ENCODE measurements around the gene KRTAP22-2.

Gene KRTAP22-2

GRCh38 chr21:30590297-30590696, at the start of gene KRTAP22-2:
Gene KRTAP22-2 (minus strand): TSS chr21:30590397.
- no peak for DNase-seq (ENCODE audit: low read depth)

GRCh38 chr21:30638686-30639085, 48.5 kb upstream of the KRTAP22-2 start:
- no peak for DNase-seq (ENCODE audit: low read depth)

GRCh38 chr21:30634906-30635305, 44.7 kb upstream of the KRTAP22-2 start, which contains the start of gene KRTAP20-2:
Gene KRTAP20-2 (plus strand): TSS chr21:30635206. CDS start chr21:30635264, 58 bp downstream.
- DNase-seq (ENCODE audit: low read depth), result no peak

GRCh38 chr21:30629200-30629599, 39.0 kb upstream of the KRTAP22-2 start:
- no peak for DNase-seq (ENCODE audit: low read depth)

GRCh38 chr21:30628109-30628508, 37.9 kb upstream of the KRTAP22-2 start:
- no peak for DNase-seq (ENCODE audit: low read depth)

- DNase-seq (ENCODE audit: low read depth), result no peak
Observed at GRCh38 chr21:30625449-30626165, 35.4 kb upstream of the KRTAP22-2 start.

GRCh38 chr21:30623362-30623761, 33.2 kb upstream of the KRTAP22-2 start:
- no peak for DNase-seq (ENCODE audit: low read depth)

GRCh38 chr21:30620522-30620921, 30.3 kb upstream of the KRTAP22-2 start, which contains the start of gene KRTAP20-4:
Gene KRTAP20-4 (plus strand): TSS chr21:30620627.
- DNase-seq (ENCODE audit: low read depth), result no peak

GRCh38 chr21:30620080-30620479, 29.9 kb upstream of the KRTAP22-2 start:
- no peak for DNase-seq (ENCODE audit: low read depth)

- DNase-seq (ENCODE audit: low read depth), result no peak
Observed at GRCh38 chr21:30616125-30616524, 25.9 kb upstream of the KRTAP22-2 start, which contains the start of gene KRTAP20-1. Gene KRTAP20-1 (plus strand): TSS chr21:30616425. CDS start chr21:30616455, 30 bp downstream.

GRCh38 chr21:30615199-30615598, 25.0 kb upstream of the KRTAP22-2 start:
- no peak for DNase-seq (ENCODE audit: low read depth)

GRCh38 chr21:30613836-30614235, 23.6 kb upstream of the KRTAP22-2 start, which contains the start of gene KRTAP6-1:
Gene KRTAP6-1 (minus strand): TSS chr21:30613930. CDS start chr21:30613904, 26 bp downstream.
- no peak for DNase-seq (ENCODE audit: low read depth)

- no peak for DNase-seq (ENCODE audit: low read depth)
Observed at GRCh38 chr21:30612132-30612531, 21.9 kb upstream of the KRTAP22-2 start.

- no peak for DNase-seq (ENCODE audit: low read depth)
Observed at GRCh38 chr21:30605968-30606367, 15.8 kb upstream of the KRTAP22-2 start.

- DNase-seq (ENCODE audit: low read depth), result no peak
Observed at GRCh38 chr21:30600787-30601186, 10.6 kb upstream of the KRTAP22-2 start, which contains the start of gene KRTAP22-1. Gene KRTAP22-1 (plus strand): TSS chr21:30601087.

- DNase-seq (ENCODE audit: low read depth), result no peak
Observed at GRCh38 chr21:30598802-30599201, 8.6 kb upstream of the KRTAP22-2 start, which contains the start of gene KRTAP6-2. Gene KRTAP6-2 (minus strand): TSS chr21:30598902. CDS start chr21:30598874, 28 bp downstream.

- no peak for DNase-seq (ENCODE audit: low read depth)
Observed at GRCh38 chr21:30592140-30592539, 1.9 kb upstream of the KRTAP22-2 start, which contains the start of gene KRTAP6-3. Gene KRTAP6-3 (plus strand): TSS chr21:30592440. CDS start chr21:30592446, 6 bp downstream.

GRCh38 chr21:30582870-30583269, 7.3 kb downstream of the KRTAP22-2 start:
- DNase-seq (ENCODE audit: low read depth), result no peak

GRCh38 chr21:30580132-30580531, 10.1 kb downstream of the KRTAP22-2 start:
- DNase-seq (ENCODE audit: low read depth), result no peak

GRCh38 chr21:30579346-30579745, 10.9 kb downstream of the KRTAP22-2 start:
- DNase-seq (ENCODE audit: low read depth), result no peak

GRCh38 chr21:30577766-30578165, 12.4 kb downstream of the KRTAP22-2 start:
- no peak for DNase-seq (ENCODE audit: low read depth)

GRCh38 chr21:30567617-30568016, 22.6 kb downstream of the KRTAP22-2 start:
- DNase-seq (ENCODE audit: low read depth), result no peak

GRCh38 chr21:30563630-30564029, 26.6 kb downstream of the KRTAP22-2 start:
- DNase-seq (ENCODE audit: low read depth), result no peak

All from stimulated activated CD8-positive, alpha-beta memory T cell treated with anti-CD3 and anti-CD28 coated beads, Interleukin-4, amount 100 ng/mL, for 24 hours (primary cell).